ENCODE data around the gene MAL. TPM values are rescaled to one million over a fixed set of nuclear protein-coding genes. Genes with fewer than 3 reads are reported as not detected.

The MAL gene
- total RNA-seq, 4 donors from 2014 or later, result 1.2 TPM; not detected in 3

GRCh38 chr2:95061119-95061512 lies 35.6 kb downstream of the MAL start:
- no peak for DNase-seq
- no peak overlapping the region for H3K4me3 ChIP-seq
- no peaks in the 10 kb centered on the region for H3K36me3 ChIP-seq
- no peaks in the 10 kb centered on the region for H3K27me3 ChIP-seq
- TF ChIP-seq POLR2A (IDR thresholded peaks at IDR 0.05) (no peak), CTCF (IDR thresholded peaks at IDR 0.05) (no peak)
- H3K9me3 ChIP-seq, result no peaks in the 10 kb centered on the region
- H3K27ac ChIP-seq, result no peak overlapping the region
- no peaks in the 10 kb centered on the region for H3K4me1 ChIP-seq

- DNase-seq, result peak in 1 of 3 donors; percentile 37
- TF ChIP-seq CTCF (IDR thresholded peaks at IDR 0.05) (no peak), POLR2A (IDR thresholded peaks at IDR 0.05) (no peak)
- no peak overlapping the region for H3K4me3 ChIP-seq
Measured at GRCh38 chr2:95061601-95062183, 36.2 kb downstream of the MAL start.

GRCh38 chr2:95062242-95063085 lies 37.0 kb downstream of the MAL start:
- H3K27ac ChIP-seq, result no peak overlapping the region
- no peaks in the 10 kb centered on the region for H3K27me3 ChIP-seq
- H3K4me1 ChIP-seq, result no peaks in the 10 kb centered on the region
- TF ChIP-seq POLR2A (IDR thresholded peaks at IDR 0.05), result no peak
- TF ChIP-seq CTCF (IDR thresholded peaks at IDR 0.05), result no peak
- H3K36me3 ChIP-seq, result no peaks in the 10 kb centered on the region
- H3K9me3 ChIP-seq, result no peaks in the 10 kb centered on the region
- H3K4me3 ChIP-seq, result no peak overlapping the region
- no peak for DNase-seq

More at GRCh38 chr2:95061601-95062183, 36.2 kb downstream of the MAL start:
- Histone ChIP-seq H3K27ac (no peak overlapping the region), H3K36me3 (no peaks in the 10 kb centered on the region), H3K4me1 (no peaks in the 10 kb centered on the region), H3K9me3 (no peaks in the 10 kb centered on the region), H3K27me3 (no peaks in the 10 kb centered on the region)

GRCh38 chr2:95063086-95063958 lies 37.8 kb downstream of the MAL start:
- H3K9me3 ChIP-seq, result no peaks in the 10 kb centered on the region
- no peak for DNase-seq
- H3K27ac ChIP-seq, result no peak overlapping the region
- no peaks in the 10 kb centered on the region for H3K4me1 ChIP-seq
- TF ChIP-seq POLR2A (IDR thresholded peaks at IDR 0.05) (no peak), CTCF (IDR thresholded peaks at IDR 0.05) (no peak)
- H3K4me3 ChIP-seq, result no peak overlapping the region
- no peaks in the 10 kb centered on the region for H3K36me3 ChIP-seq
- no peaks in the 10 kb centered on the region for H3K27me3 ChIP-seq

GRCh38 chr2:95068256-95068655 lies 42.7 kb downstream of the MAL start:
- DNase-seq, result no peak
- Histone ChIP-seq H3K4me3 (no peak overlapping the region), H3K36me3 (no peaks in the 10 kb centered on the region), H3K27me3 (no peaks in the 10 kb centered on the region), H3K9me3 (no peaks in the 10 kb centered on the region), H3K27ac (no peak overlapping the region), H3K4me1 (no peaks in the 10 kb centered on the region)
- TF ChIP-seq POLR2A (IDR thresholded peaks at IDR 0.05) (no peak), CTCF (IDR thresholded peaks at IDR 0.05) (no peak)

All from Peyer's patch (tissue), 4 donors.